IPS-NIHi11 (cell line): ENCODE data around the gene GALNT9.
"Not testable (repeated sequence)": the region's sequence is repeated elsewhere in the genome, so short reads cannot be mapped to it uniquely, and the experiment has no call there.

ENCODE experiments used
- DNase-seq: peaks from one replicate; pipeline ENCODE4 v3.0.0; 2012; ENCODE audit warnings: mixed read lengths, low spot score

GALNT9 gene

GRCh38 chr12:132312516-132312915, 16.9 kb downstream of the GALNT9 start:
- DNase-seq = no peak

- DNase-seq = no peak
These were observed 18.0 kb downstream of the GALNT9 start for GRCh38 chr12:132311201-132311915.

- DNase-seq = no peak
These were observed 19.0 kb downstream of the GALNT9 start for GRCh38 chr12:132310181-132311040.

DNA sequence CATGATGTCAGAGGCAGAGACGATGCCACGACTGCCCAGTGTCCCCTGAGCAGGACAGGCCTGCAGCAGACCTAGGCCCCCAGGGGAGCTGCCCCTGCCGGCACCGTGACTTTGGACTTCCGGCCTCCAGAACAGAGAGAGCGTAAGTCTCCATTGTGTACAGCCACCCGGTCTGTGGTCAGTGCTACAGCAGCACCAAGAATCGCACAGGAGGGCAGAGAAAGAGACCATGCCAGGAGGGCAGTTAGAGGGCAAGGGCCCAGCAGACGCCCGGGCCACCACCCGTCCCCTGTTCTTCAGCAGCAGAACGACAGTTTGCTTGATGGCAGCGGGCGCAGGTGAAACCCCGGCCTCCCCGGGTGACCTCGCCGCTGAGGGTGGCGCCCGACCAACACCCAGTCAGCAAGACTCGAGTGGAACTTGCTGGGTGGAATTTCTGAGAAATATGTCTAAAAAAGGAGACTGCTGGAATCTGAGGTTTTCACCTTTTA, 19.7 kb downstream of the GALNT9 start:
- DNase-seq = no peak

DNA sequence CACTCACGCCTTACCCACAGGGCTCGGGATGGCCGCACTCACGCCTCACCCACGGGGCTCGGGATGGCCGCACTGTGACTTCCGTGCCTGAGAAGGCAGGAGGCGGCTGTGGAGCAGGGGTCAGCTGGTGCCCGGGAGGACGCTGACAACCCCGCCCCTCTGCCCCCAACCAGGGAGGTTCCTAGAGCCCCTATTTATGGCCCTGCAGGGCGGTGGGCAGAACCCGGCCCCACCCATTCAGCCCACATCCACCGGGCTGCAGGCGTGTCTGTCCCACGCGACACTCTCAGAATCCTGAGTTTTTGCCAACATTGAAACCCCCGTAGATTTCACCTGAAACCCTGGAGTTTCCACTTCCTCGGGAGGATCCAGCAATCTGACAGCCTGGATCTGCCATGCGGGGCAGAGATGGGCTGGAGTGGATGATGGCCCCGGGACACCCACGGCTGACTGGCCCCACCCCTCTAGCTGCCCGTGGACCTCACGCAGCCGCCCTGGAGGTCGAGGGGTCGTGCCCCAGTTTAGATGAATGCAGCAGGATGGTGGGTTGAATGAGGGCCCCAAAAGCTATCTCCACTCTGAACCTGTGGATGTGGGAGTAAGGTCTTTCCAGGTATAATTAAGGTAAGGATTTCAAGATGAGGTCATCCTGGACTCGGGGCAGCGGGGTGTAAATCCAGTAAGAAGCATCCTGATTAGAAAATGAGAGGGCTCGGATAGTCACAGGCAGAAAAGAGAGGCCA, 20.4 kb downstream of the GALNT9 start:
- DNase-seq = no peak

GRCh38 chr12:132307976-132308852, 21.2 kb downstream of the GALNT9 start:
- DNase-seq = no peak

DNA sequence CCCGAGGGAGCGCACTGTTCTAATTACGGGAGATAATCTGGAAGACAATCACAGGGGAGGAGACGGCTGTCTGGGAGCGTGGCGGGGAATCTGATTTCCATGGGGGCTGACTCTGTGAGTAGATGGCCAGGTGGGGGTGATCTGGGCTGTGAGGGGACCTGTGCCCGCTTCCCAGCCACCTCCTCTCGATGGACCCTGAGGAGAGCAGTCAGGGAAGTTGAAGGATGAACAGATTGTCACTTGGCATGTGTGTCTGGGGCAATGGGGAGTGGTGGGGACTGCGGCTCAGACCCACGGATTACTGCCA, 22.6 kb downstream of the GALNT9 start:
- DNase-seq = no peak

DNA sequence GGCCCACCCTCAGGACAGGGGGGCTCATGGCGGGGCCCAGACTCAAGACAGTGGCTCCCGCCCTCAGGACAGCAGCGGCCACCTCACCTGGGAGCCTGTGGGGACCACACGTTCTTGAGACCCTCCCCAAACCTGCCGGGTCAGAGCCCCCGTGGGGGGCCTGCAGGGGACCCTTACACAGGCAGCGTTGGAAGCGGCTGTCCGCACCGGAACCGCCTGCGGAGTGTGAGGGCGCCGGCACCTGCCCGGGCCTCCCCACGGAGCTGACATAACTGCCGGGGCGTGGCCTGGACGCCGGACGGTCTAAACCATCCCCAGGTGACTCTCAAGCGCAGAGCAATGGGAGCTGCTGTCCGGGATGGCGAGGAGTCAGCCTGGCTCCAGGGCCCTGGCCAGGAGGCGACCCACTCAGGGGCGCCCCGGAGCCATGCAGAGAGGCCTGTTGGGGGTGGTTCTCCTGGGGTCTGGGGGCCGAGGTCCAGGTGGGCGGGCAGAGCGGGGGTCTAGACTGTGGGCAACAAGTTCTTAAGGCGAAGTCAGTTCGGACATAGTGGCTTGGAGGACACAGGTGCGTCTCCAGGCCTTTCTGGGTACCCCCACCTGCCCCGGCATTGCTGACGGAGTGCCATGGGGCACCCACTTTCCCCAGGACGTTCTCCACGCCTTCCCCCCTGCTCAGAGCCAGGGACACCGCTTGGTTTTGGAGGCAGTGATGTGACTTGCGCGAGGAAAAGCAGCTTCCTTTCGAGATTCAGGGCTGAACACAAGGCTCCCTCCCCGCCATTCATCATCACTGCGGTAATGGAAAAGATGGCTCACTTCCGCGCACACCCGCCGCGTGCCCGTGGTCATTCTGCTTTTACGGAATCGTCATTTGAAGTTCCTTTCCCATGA, 23.2 kb downstream of the GALNT9 start:
- no peak for DNase-seq

DNA sequence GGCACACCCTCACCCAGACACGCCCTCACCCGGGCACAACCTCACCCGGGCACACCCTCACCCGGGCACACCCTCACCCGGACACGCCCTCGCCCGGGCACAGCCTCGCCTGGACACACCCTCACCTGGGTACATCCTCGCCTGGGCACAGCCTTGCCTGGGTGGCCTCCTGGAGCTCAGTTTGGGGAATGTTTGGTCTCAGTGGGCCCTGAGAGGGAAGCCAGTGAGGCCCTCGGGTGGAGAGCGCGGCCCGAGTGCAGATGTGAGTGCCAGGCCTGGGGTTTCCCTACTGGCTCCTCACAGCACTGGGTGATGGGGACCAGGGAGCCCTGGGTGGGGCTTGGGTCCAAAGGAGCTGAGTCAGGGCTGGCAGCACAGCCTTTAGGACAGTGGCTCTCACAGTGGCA, 23.8 kb downstream of the GALNT9 start:
- no peak for DNase-seq

DNA sequence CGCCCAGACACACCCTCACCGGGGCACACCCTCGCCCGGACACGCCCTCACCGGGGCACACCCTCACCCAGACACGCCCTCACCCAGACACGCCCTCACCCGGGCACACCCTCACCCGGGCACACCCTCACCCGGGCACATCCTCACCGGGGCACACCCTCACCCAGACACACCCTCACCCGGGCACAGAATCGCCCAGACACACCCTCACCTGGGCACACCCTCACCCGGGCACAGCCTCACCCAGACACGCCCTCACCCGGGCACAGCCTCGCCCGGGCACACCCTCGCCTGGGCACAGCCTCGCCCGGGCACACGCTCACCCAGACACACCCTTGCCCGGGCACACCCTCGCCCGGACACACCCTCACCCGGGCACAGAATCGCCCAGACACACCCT, 24.5 kb downstream of the GALNT9 start:
- DNase-seq = not testable (repeated sequence)

DNA sequence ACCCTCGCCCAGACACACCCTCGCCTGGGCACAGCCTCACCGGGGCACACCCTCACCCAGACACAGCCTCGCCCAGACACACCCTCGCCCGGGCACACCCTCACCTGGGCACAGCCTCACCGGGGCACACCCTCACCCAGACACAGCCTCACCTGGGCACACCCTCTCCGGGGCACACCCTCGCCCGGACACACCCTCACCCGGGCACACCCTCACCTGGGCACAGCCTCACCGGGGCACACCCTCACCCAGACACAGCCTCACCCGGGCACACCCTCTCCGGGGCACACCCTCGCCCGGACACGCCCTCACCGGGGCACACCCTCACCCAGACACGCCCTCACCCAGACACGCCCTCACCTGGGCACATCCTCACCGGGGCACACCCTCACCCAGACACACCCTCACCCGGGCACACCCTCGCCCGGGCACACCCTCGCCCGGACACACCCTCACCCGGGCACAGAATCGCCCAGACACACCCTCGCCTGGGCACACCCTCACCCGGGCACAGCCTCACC, 25.5 kb downstream of the GALNT9 start:
- DNase-seq = not testable (repeated sequence)

DNA sequence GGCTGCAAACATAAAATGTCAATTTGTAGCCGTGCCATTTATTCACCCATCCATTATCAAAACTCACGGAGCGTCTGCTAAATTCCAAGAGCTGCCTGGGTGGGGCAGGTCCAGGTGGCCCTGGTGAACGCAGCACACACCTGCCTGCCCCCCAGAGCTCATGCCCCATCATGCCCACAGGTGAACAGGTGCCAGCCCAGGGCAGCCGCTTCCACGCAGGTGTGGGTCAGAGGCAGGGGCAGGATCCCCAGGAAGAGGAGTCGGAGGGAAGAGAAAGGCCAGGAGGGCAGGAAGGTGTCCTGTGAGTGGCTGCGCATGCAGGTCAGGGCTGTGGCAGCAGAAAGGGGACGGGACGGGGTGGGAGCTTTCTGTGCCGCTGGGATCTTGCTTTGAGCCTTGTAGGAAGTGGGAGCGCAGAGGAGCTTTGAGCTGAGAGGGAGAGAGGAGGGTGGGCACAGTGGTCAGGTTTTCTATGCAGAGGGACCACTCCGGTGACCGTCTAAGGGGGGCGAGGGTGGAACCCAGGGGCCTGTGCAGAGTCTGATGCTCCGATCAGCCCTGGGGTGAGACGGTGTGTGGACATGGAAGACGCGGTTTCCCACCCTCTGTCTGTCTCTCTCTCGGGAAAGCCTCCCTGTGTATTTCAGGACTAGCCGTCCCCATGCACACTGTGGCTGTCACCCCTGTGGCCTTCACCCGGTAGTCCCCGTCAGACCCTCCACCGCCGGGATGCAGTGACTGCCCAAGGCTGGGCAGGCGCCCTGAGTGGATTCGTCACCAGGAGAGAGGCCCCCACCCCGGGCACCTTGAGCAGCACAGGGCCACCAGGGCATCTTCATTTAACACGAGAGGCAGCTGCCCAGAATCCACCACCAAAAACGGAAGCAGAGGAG, 26.7 kb downstream of the GALNT9 start:
- no peak for DNase-seq

DNA sequence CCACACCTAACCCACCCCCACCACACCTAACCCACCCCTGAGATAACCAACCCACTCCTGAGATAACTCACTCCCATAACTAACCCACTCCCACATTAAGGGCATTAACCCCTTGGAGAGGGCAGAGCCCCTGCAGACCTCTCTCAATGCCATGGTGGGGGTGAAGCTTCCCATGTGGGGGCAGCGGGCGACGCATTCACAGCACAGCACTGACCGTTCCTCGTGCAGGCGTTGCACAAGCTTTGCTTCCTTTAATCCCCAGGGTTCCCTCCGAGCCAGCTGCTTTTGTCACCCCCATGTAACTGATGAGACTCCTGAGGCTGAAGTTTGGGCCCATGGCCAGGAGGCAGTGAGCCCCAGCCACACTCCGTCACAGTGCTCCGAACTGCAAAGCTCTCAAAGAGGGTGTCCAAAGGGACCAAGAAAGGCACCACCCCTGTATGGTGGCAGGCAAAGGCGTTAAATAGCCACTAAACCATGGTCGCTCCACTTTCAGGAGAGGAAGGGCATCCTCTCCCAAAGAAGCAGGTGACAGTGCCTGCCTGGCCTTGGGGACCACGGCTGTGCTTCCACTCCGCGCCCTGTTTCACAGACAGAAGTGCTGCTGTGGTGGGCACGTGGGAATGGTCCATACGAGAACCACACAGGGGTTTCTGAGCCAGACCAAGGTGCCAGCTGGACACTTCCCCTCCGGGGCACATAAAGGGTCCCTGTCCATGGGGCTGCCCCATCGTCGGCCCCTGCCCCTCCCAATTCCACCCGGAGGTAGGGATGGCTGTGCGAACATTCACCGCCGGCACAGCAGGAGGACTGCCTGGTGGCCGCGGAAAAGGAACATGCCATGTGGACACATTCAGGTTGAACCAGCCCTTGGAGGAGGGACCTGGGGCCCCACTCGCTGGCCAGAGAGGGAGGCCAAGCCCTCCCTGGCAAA, 28.3 kb downstream of the GALNT9 start:
- no peak for DNase-seq

DNA sequence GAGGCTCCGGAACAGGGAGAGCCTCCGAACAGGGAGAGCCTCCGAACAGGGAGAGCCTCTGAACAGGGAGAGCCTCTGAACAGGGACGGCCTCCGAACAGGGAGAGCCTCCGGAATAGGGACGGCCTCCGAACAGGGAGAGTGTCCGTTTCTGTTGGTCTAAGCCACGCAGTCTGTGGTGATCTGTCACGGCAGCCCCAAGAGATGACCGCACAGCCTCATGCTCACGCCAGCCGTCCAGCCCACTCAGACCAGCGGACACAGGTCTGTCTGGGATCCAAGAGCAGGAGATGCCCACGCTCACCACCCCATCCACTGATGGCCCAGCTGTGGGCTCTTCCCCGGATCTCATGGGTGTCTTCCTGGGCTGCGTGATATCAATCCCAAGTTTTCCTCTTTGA, 33.3 kb downstream of the GALNT9 start:
- no peak for DNase-seq

GRCh38 chr12:132295561-132295960, 33.8 kb downstream of the GALNT9 start:
- DNase-seq = not testable (repeated sequence)

- DNase-seq = no peak
These were observed 34.3 kb downstream of the GALNT9 start for GRCh38 chr12:132295101-132295526.

- no peak for DNase-seq
These were observed 35.0 kb downstream of the GALNT9 start for GRCh38 chr12:132294121-132295034.
